ENCODE measurements around the gene TMED1.

The TMED1 gene

DNA sequence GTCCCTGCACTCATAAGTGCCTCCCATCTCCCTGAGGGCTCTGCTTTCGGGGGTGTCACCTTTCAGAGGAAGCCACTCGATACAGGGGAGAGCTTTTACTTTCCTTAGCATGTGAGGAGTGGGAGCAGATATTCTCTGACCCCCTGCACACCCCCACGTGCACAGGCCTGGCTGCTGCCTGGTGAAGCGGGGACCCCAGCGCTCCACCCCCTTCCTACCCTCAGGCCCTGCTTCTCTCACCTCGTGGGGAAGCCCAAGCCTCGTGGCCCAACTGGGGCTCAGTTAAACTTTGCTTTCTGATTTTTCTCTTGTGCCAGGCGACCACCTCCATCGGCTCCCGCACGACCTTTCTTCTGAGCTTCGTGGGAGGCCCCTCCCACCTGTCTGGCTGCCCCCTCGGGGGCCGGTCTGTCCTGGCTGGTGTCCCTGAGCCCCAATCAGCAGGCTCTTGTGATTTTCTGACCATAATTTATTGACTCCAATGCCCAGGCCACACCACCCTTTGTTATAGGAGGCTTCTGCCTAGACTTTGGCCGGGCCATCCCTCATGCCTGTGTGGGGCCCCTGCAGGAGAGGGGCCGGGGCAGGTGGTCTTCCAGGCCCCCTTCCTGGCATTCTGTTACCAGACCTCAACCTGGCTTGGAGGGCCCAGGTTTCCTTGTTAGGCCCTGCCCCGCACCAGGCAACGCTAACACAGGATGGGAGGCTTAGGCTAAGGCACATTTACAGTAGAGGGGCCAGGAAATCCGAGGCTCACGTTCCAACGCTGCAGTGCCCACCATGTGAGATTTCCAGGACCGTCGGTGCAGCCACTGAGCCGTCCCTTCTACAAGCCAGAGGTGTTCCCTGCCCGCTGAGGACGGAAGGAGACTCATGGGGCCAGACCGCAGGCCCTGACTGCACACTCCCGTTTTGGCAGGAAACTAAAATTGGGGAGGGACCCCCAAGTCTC, 3.7 kb downstream of the TMED1 start:
- H3F3A ChIP-seq (ENCODE audit: control insufficient read depth, insufficient read depth), result peaks cover 4% of the 10 kb centered on the region
- H4K20me1 ChIP-seq (ENCODE audit: control insufficient read depth, insufficient read depth, low read depth, low read length), result peaks cover 5% of the 10 kb centered on the region; the same call in 1 of the 2 replicates
- H3K79me2 ChIP-seq (ENCODE audit: control insufficient read depth, low read length), result no peaks in the 10 kb centered on the region
- H3K4me3 ChIP-seq (ENCODE audit: low read length), result no peak overlapping the region
- H3K27ac ChIP-seq (ENCODE audit: low read depth, low read length), result no peak overlapping the region
- peaks cover 16% of the 10 kb centered on the region for H3K4me1 ChIP-seq (ENCODE audit: control insufficient read depth, low read length)
- no peak for TF ChIP-seq EZH2phosphoT487 (IDR thresholded peaks at IDR 0.05; ENCODE audit: borderline replicate concordance, low read length)
- TF ChIP-seq, protein P1, sequence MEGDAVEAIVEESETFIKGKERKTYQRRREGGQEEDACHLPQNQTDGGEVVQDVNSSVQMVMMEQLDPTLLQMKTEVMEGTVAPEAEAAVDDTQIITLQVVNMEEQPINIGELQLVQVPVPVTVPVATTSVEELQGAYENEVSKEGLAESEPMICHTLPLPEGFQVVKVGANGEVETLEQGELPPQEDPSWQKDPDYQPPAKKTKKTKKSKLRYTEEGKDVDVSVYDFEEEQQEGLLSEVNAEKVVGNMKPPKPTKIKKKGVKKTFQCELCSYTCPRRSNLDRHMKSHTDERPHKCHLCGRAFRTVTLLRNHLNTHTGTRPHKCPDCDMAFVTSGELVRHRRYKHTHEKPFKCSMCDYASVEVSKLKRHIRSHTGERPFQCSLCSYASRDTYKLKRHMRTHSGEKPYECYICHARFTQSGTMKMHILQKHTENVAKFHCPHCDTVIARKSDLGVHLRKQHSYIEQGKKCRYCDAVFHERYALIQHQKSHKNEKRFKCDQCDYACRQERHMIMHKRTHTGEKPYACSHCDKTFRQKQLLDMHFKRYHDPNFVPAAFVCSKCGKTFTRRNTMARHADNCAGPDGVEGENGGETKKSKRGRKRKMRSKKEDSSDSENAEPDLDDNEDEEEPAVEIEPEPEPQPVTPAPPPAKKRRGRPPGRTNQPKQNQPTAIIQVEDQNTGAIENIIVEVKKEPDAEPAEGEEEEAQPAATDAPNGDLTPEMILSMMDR (IDR thresholded peaks at IDR 0.05; ENCODE audit: low read depth, low read length, poor library complexity, severe bottlenecking), result no peak
- peaks cover 7% of the 10 kb centered on the region for H3K9me3 ChIP-seq (ENCODE audit: control insufficient read depth, insufficient read depth, low read length)
- no peaks in the 10 kb centered on the region for H3K9me2 ChIP-seq (replicated peaks; ENCODE audit: control insufficient read depth, low read length)
- peaks cover 36% of the 10 kb centered on the region for H3K36me3 ChIP-seq (ENCODE audit: control insufficient read depth, low read length)
- H3K4me2 ChIP-seq (ENCODE audit: low read length), result no peak overlapping the region
- H3K27me3 ChIP-seq (ENCODE audit: control insufficient read depth, low read length), result no peaks in the 10 kb centered on the region

DNA sequence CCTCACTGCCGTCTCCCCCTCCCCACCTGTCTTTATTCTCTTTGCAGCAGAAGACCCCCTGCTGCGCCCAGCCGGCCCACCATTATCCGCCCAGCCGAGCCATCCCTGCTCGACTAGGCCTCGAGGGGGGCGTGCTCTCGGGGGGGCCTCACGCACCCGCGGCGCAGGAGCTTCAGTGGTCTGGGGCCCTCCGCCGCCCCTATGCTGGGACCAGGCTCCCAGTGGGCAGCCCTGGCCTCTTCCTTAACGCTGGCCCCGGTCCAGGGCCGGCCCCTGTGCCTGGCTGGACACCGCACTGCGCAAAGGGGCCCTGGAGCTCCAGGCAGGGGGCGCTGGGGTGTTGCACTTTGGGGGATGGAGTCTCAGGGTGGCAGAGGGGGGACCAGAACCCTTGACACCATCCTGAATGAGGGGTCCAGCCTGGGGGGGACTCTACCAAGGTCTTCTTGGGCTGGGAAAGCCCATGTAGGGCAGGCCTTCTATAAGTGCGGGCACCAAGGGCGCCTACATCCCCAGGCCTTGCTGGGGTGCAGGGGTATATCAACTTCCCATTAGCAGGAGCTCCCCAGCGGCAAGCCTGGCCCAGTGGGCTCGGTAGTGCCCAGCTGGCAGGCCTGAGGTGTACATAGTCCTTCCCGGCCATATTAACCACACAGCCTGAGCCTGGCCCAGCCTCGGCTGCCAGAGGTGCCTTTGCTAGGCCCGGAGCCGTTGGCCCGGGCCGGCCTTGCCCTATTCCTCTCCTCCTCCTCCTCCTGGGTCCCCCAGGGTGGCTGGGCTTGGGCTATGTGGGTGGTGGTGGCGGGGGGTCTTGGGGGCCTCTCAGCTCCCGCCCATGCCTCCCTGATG, 4.9 kb downstream of the TMED1 start:
- H3K79me2 ChIP-seq (ENCODE audit: control insufficient read depth, low read length), result no peaks in the 10 kb centered on the region
- H3K4me1 ChIP-seq (ENCODE audit: control insufficient read depth, low read length), result peaks cover 6% of the 10 kb centered on the region
- H3K4me3 ChIP-seq (ENCODE audit: low read length), result no peak overlapping the region
- no peak overlapping the region for H3K4me2 ChIP-seq (ENCODE audit: low read length)
- H3K9me3 ChIP-seq (ENCODE audit: control insufficient read depth, insufficient read depth, low read length), result no peaks in the 10 kb centered on the region
- H4K20me1 ChIP-seq (ENCODE audit: control insufficient read depth, insufficient read depth, low read depth, low read length), result peaks cover 5% of the 10 kb centered on the region; the same call in 1 of the 2 replicates
- no peaks in the 10 kb centered on the region for H3K9me2 ChIP-seq (replicated peaks; ENCODE audit: control insufficient read depth, low read length)
- no peak overlapping the region for H3K27ac ChIP-seq (ENCODE audit: low read depth, low read length)
- H3F3A ChIP-seq (ENCODE audit: control insufficient read depth, insufficient read depth), result peaks cover 4% of the 10 kb centered on the region
- H3K36me3 ChIP-seq (ENCODE audit: control insufficient read depth, low read length), result peaks cover 45% of the 10 kb centered on the region
- no peaks in the 10 kb centered on the region for H3K27me3 ChIP-seq (ENCODE audit: control insufficient read depth, low read length)
- no peak for TF ChIP-seq EZH2phosphoT487 (IDR thresholded peaks at IDR 0.05; ENCODE audit: borderline replicate concordance, low read length)
- TF ChIP-seq, protein P1 (IDR thresholded peaks at IDR 0.05; ENCODE audit: low read depth, low read length, poor library complexity, severe bottlenecking), result no peak

DNA sequence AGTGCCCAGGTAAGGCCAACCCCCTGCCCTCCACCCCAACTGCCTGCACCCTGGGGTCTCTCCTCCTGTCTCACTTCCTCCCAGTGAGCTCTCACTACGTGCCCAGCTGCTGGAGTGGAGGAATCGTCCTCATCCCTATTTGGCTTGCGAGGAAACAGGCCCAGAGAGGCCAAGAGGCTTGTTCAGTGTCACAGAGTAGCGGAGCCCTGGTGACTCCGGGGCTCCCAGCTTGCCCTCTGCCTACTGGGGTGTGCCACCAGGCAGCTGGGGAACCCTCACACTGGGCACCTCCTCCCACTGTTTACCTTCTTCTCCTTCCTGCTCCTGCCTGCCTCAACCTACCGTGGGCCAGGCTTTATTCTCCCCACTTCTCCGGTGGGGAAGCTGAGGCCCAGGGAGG, 5.6 kb downstream of the TMED1 start:
- Histone ChIP-seq H3K9me2 (replicated peaks; ENCODE audit: control insufficient read depth, low read length) (no peaks in the 10 kb centered on the region), H3F3A (ENCODE audit: control insufficient read depth, insufficient read depth) (peaks cover 4% of the 10 kb centered on the region), H4K20me1 (ENCODE audit: control insufficient read depth, insufficient read depth, low read depth, low read length) (peaks cover 5% of the 10 kb centered on the region; the same call in 1 of the 2 replicates), H3K4me1 (ENCODE audit: control insufficient read depth, low read length) (peaks cover 5% of the 10 kb centered on the region), H3K9me3 (ENCODE audit: control insufficient read depth, insufficient read depth, low read length) (no peaks in the 10 kb centered on the region), H3K4me2 (ENCODE audit: low read length) (no peak overlapping the region), H3K79me2 (ENCODE audit: control insufficient read depth, low read length) (no peaks in the 10 kb centered on the region), H3K27me3 (ENCODE audit: control insufficient read depth, low read length) (no peaks in the 10 kb centered on the region), H3K36me3 (ENCODE audit: control insufficient read depth, low read length) (peaks cover 50% of the 10 kb centered on the region), H3K27ac (ENCODE audit: low read depth, low read length) (no peak overlapping the region), H3K4me3 (ENCODE audit: low read length) (no peak overlapping the region)
- no peak for TF ChIP-seq EZH2phosphoT487 (IDR thresholded peaks at IDR 0.05; ENCODE audit: borderline replicate concordance, low read length)
